GM13977 (cell line): ENCODE measurements around the gene ADAMTS12.

ENCODE experiments used
- DNase-seq: peaks from one replicate; pipeline ENCODE4 v3.0.0; 2012; ENCODE audit warnings: low spot score
- in situ Hi-C: fragments of 300-500 bp; cut with MboI; formaldehyde crosslinking; loops from one replicate; pipeline ENCODE4 v1.12.0; 2022; ENCODE audit warnings: low sequenced_read_pairs, low pct_unique_long_range_greater_than_20kb, mixed read lengths, inconsistent platforms; ENCODE audit not compliant: unreplicated experiment
- TF ChIP-seq, protein P1 (sequence below): IDR thresholded peaks from 2 replicates; pipeline ENCODE4 v1.5.1; 2012; ENCODE audit warnings: mild to moderate bottlenecking, control low read depth; ENCODE audit not compliant: insufficient read depth; ENCODE audit errors: extremely low read depth, missing control alignments

ADAMTS12 gene

DNA sequence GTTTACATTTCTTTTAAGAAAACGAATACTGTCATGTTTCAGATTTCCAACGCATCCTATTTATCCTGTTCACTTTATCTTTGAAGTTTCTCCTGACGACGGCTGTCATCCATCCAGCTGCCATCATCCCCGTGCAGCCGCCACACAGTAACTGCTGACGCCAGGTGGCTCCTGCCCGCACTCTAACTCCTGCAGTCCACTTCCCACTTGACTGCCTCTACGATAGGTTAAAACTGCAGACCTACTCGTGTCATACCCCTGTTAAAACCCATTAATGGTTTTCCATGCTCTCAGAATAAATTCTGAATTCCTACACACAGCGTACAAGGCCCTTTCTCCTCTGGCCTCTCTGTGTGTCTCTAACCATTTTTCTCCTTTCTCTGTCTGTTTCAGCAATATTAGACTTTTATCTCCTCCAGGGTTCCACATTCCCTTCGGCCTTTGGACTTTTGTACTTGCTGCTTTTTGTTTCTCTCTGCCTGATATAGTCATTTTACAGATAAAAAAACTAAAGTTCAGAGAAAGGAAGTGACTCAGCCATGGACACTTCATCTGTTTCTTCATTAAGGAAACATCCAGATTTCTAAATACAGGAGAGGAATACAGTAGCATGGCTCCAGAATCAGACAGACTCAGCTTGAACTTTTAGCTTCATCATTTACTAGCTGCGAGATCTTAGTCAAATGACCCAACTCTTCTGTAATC lies 84.9 kb downstream of the ADAMTS12 start:
- TF ChIP-seq, protein P1, sequence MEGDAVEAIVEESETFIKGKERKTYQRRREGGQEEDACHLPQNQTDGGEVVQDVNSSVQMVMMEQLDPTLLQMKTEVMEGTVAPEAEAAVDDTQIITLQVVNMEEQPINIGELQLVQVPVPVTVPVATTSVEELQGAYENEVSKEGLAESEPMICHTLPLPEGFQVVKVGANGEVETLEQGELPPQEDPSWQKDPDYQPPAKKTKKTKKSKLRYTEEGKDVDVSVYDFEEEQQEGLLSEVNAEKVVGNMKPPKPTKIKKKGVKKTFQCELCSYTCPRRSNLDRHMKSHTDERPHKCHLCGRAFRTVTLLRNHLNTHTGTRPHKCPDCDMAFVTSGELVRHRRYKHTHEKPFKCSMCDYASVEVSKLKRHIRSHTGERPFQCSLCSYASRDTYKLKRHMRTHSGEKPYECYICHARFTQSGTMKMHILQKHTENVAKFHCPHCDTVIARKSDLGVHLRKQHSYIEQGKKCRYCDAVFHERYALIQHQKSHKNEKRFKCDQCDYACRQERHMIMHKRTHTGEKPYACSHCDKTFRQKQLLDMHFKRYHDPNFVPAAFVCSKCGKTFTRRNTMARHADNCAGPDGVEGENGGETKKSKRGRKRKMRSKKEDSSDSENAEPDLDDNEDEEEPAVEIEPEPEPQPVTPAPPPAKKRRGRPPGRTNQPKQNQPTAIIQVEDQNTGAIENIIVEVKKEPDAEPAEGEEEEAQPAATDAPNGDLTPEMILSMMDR, result no peak
- in situ Hi-C loops, result no loop called here
- DNase-seq, result no peak

DNA sequence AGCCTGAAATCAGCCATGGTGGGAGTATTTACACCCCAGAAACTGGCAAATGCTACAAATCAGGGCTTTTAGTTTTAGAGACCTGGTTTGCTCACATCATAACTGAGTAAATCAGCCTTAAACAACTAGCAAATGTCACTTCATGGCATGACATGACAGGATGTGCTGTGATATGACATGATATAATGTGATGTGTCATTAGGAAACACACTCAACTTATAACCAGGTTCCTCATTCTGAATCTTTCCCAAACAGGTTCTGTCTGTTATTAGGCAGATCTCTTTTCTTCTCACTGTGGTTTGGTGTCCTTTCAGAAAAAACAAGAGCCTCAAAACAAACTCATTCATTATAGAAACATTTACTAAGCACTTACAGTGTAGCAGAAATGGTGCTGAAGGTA lies 90.5 kb downstream of the ADAMTS12 start:
- TF ChIP-seq, protein P1, result no peak
- peak; percentile 11 for DNase-seq
- in situ Hi-C loops, result no loop called here

DNA sequence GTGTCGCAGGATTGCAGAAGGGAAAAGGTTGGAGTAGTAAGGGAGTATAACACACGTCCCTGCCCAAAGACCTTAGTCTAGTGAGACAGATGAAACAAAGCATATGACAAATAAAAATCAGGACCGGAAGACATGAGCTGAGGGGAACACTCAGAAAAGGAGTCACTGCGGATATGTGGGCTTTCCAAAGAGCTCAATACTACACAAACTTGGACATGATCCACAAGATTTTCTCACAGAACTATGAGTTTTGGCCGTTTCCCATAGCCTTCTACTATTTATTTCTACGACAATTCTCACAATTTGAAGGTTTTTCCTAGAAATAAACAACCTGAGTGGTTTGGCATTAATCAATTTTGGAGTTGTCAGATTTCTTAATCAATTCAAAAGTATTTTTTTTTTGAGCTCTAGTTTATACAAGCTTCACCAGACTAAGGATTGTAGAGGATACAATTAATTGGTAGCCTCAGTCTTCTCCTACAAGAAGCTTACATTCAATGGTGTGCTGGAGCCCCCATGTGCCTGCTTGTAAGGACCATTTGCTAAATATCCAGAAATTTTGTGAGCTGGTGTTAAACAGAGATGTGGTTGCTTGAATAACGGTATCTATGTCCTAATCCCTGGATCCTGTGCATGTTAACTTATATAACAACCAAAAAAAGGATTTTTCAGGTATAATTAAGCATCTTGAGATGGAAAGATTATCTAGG lies 91.4 kb downstream of the ADAMTS12 start:
- TF ChIP-seq, protein P1, result no peak
- in situ Hi-C loops, result no loop called here
- DNase-seq, result no peak

DNA sequence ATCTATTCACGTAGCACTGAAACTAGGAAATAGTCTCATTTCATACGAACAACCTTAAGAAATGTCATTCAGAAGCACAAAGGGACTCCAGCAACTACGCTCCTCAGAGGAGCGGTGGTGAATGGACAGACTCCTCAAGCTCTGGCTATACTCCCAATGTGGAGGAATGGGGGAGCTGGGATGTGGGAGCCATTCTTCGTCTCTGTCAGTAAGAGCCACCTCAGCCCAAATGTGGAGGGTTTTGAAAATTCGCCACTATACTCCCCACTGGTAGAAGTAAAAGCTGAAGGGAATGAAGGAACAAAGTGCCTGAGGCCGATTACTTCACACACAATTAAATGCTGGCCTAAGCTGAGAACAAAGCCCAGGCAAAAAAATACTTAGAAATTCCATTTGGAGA lies 96.3 kb downstream of the ADAMTS12 start:
- TF ChIP-seq, protein P1, result no peak
- in situ Hi-C loops, result no loop called here
- DNase-seq, result no peak

DNA sequence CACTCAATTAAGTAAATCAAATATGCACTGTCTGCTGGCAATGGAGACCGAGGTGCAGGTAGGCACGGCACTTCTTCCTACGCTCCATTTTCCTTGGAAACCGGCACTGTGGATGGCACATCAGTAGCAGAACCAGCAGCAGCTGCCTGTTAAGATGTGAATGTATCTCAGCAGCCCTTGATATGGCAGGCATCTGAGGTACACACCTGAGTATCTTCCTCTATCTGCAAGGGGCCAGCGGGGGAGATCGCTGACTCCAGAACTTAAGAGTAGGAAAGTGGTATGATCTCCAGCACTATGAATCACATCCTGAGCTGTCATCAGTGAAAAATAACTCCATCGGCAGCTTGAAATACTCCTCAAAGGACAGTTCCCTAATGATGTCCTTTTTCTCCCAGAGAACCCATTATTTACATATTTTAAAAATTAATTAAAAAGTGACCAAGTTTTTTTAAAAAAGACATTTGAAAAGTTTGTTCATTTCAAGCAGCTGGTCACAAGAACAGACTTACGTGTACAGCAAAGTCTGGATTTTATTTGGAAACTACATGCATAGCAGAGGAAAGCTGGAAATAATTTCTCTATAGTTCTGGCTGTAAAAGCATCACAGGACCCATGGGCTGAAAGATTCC lies 97.1 kb downstream of the ADAMTS12 start:
- TF ChIP-seq, protein P1, result no peak

DNA sequence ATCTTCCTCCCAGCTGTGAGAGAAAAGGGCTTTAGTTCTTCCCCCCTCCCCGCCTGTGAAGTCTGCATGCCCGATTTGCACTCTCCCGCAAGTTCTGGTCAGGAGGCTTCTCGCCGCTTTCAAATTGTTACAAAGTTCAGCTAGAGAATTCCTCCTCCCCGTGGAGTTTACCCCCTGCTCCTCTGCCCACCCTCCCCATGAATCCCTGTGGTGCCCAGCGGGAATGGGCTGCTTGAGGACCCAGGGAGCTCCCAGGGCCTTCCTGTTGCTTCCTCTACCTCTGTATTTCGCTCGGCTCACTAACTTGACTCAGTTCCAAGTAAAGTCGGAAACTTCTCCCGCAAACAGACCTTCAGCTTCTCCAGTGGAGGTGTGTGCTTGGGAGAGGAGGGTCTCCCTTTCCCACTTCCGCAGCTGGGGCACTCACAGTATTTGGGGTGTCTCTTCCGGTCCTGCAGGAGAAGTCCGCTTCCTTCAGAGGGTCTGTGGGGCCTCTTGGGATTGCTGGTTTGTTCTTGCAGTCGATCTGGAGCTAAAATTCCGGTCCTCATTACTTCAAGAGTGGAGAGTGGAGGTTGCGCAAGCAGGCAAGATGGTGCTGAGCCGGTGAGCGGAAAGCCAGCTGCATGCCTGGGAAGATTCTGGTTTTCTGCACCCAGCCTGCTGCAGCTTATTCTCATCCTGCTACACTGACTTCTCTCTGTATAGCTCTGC lies 97.8 kb downstream of the ADAMTS12 start:
- in situ Hi-C loops, result no loop called here
- no peak for DNase-seq
- TF ChIP-seq, protein P1, result no peak

More for the DNA sequence above, 97.1 kb downstream of the ADAMTS12 start:
- in situ Hi-C loops, result no loop called here
- no peak for DNase-seq
